ENCODE data around the gene PNMA8B.
A peak's percentile ranks its signal among the peaks of the same experiment; 100 is the strongest.
"Not testable (repeated sequence)": the region's sequence is repeated elsewhere in the genome, so short reads cannot be mapped to it uniquely, and the experiment has no call there.

Gene PNMA8B

DNA sequence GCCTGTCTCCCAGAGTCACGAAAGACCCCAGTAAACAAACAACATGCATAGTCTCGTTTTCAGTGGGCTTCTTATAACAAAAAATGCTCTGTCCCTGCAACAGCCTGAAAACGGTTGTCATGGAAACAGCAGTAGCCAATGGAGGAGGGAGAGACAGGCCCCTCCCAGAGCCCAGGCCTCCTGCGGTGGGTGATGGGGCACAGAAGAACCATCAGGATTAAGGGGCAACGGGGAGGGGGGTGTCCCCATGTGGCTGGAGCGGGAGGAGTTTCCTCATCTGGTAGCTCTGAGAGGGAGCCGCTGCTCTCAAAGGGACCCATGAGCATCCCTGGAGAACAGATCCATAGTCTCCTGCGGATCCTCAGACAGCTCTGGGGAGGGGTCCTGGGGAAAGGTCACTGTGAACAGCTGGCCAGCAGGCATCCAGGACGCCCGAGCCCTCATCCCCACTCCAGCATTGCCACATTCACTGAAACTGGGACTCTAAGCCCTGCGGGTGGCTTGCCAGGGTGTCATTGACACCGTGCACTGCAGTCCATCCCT lies 37.5 kb upstream of the PNMA8B start:
- H3K27ac ChIP-seq = no peak overlapping the region
- TF ChIP-seq, protein P1, sequence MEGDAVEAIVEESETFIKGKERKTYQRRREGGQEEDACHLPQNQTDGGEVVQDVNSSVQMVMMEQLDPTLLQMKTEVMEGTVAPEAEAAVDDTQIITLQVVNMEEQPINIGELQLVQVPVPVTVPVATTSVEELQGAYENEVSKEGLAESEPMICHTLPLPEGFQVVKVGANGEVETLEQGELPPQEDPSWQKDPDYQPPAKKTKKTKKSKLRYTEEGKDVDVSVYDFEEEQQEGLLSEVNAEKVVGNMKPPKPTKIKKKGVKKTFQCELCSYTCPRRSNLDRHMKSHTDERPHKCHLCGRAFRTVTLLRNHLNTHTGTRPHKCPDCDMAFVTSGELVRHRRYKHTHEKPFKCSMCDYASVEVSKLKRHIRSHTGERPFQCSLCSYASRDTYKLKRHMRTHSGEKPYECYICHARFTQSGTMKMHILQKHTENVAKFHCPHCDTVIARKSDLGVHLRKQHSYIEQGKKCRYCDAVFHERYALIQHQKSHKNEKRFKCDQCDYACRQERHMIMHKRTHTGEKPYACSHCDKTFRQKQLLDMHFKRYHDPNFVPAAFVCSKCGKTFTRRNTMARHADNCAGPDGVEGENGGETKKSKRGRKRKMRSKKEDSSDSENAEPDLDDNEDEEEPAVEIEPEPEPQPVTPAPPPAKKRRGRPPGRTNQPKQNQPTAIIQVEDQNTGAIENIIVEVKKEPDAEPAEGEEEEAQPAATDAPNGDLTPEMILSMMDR (IDR thresholded peaks at IDR 0.05) = no peak
- TF ChIP-seq ZFX (IDR thresholded peaks at IDR 0.05; ENCODE audit: borderline replicate concordance) = no peak

DNA sequence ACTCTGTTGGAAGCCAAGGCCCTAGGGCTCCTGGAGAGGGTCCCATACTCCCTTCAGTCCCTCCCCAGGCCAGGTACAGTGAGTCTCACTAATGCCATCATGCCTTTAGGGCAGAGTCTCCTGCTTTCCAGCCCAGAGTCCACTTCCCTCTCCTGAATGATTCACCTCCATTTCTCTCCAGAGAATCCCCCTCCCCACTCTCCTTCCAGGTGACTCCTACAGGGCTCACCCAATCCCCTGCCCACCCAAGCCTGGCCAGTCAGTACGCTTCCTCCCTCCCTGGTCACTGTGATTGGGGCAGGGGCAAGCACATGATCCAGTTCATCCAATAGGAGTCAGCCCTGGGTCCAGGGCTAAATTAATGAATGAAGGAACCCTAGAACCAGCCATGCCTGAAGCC lies 35.0 kb upstream of the PNMA8B start:
- no peak overlapping the region for H3K27ac ChIP-seq
- no peak for TF ChIP-seq ZFX (IDR thresholded peaks at IDR 0.05; ENCODE audit: borderline replicate concordance)
- TF ChIP-seq, protein P1 (IDR thresholded peaks at IDR 0.05) = no peak

DNA sequence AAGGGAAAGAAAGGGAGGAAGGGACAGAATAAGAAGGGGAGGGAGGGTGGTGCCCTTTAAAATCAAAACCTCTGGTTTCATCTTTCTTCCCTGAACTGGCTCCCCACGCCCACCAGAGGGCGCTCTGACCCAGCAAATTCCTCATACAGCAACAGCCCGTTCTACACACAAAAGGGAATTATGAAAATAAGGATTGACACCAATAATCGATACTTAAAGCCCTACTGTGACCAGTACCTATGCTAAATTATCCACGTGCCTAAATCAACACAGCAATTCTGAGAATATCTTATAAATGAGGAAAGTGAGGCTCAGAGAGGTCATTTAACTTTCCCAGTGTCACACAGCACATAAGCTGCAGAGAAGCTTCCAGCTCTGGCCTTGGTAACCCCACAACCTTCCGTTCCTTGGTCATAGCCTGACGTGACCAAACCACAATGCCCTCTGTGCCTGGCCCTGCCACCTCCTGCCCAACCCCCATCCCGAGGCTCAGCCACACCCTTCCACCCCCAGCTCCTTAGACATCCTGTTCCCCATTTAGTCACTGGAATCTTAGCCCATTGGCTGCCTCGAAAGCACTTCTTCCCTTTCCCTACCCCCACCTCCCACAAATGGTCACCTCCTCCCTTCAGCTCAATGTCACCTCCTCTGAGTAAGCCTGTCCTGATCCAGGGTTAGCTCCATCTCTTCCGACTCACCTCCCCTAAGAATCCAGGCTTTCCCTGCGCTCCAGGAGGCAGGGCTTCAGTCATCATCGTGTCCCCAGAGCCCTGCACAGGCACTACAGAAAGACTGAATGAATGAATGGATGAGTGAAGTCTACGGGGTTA lies 34.2 kb upstream of the PNMA8B start:
- H3K27ac ChIP-seq = no peak overlapping the region
- TF ChIP-seq ZFX (IDR thresholded peaks at IDR 0.05; ENCODE audit: borderline replicate concordance) = no peak
- TF ChIP-seq, protein P1 (IDR thresholded peaks at IDR 0.05) = peak; percentile 87

GRCh38 chr19:46528601-46529590 lies 33.2 kb upstream of the PNMA8B start:
- no peak for TF ChIP-seq ZFX (IDR thresholded peaks at IDR 0.05; ENCODE audit: borderline replicate concordance)
- TF ChIP-seq, protein P1 (IDR thresholded peaks at IDR 0.05) = no peak
- H3K27ac ChIP-seq = no peak overlapping the region

DNA sequence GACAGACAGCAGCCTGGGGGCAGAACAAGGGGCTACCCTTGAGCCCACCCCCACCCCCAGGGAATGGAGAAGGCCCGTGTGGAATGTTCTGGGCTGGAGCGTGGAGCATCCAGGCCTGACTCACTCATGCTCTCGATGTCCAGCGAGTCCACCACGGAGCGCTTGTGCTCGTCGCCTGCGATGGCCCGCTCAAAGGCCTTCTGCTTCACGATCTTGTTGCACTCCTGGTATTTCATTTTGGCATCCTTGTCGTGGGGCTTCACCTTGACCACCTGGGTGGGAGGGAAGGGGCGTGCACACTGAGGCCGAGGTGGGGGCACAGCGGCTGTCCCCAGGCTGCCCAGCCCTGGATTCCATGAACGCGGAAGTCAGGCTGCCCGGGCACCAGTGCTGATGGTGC lies 31.1 kb upstream of the PNMA8B start:
- not testable (repeated sequence) for H3K27ac ChIP-seq

DNA sequence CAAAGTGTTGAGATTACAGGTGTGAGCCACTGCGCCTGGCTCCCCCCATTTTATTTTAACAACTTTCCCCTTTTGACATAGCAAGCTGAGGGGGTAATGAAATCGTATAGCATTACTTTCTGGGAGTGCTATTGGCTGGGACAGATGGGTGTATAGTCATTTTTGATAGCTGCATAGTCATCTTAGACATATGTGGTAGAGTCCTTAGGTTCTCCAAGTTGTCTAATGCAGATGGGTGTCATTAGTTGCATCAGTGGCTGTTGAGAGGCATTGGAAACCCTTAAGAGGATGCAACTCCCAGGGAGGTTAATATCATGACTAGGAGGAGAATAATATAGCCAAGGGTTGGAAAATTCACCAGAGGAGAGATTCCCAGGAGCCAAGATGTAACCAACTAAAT lies 28.6 kb upstream of the PNMA8B start:
- H3K27ac ChIP-seq = no peak overlapping the region
- TF ChIP-seq ZFX (IDR thresholded peaks at IDR 0.05; ENCODE audit: borderline replicate concordance) = no peak
- TF ChIP-seq, protein P1 (IDR thresholded peaks at IDR 0.05) = no peak

DNA sequence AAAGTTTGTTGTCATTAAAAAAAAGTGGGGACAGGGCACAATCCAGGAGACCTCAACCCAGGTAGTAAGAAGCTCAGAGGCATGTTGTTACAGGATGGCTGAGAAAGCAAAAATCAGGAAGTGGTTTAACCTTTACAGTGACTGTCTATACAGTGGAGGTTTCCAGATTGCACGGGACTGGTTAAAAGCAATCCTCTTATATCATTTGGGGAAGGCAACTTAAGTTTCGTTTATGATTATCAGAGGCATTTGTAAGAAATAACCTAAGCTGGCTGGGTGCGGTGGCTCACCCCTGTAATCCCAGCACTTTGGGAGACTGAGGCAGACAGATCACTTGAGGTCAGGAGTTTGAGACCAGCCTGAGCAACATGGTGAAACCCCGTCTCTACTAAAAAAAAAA lies 27.3 kb upstream of the PNMA8B start:
- H3K27ac ChIP-seq = not testable (repeated sequence)

Measured in 22Rv1 (cell line).